SU-DHL-6 (cell line): ENCODE results near the gene GARNL3.

ENCODE experiments used
- EZH2phosphoT487 ChIP-seq: fragments of 200-600 bp; sonication (generic), shearing (Covaris generic); conservative IDR thresholded peaks from 2 replicates; pipeline ENCODE4 v1.6.1; 2018; ENCODE audit warnings: mild to moderate bottlenecking, antibody characterized with exemption, low read length, moderate library complexity, mixed read lengths
- TF ChIP-seq, protein P1 (sequence below): fragments of 200-600 bp; sonication (generic); IDR thresholded peaks from one replicate; pipeline ENCODE4 v1.5.1; 2017; ENCODE audit warnings: antibody characterized with exemption, mild to moderate bottlenecking, low read length, moderate library complexity; ENCODE audit not compliant: insufficient read depth, poor library complexity, severe bottlenecking

DNA sequence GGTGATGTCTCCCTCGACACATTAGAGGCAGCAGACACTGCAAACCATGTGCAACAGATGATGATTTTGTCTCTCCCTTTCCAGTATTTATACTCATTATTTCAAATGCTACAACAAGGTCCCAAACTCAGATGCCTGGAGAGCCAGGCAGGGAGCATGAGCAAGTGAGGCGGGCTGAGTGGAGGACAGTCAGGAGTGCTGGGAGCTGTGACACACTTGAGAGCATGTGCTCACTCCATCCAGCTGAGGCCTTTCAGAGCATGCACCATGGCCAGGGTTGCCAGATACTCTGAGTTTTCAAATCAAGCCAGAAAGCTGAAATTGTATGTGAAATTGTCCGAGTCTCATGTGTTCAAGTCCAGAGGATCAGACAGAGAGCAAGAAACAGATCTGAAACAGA, 76.6 kb downstream of the GARNL3 start:
- TF ChIP-seq, protein P1, sequence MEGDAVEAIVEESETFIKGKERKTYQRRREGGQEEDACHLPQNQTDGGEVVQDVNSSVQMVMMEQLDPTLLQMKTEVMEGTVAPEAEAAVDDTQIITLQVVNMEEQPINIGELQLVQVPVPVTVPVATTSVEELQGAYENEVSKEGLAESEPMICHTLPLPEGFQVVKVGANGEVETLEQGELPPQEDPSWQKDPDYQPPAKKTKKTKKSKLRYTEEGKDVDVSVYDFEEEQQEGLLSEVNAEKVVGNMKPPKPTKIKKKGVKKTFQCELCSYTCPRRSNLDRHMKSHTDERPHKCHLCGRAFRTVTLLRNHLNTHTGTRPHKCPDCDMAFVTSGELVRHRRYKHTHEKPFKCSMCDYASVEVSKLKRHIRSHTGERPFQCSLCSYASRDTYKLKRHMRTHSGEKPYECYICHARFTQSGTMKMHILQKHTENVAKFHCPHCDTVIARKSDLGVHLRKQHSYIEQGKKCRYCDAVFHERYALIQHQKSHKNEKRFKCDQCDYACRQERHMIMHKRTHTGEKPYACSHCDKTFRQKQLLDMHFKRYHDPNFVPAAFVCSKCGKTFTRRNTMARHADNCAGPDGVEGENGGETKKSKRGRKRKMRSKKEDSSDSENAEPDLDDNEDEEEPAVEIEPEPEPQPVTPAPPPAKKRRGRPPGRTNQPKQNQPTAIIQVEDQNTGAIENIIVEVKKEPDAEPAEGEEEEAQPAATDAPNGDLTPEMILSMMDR = no peak
- no peak for TF ChIP-seq EZH2phosphoT487
